ENCODE results near the gene SLC35F5. TPM values are rescaled to one million over a fixed set of nuclear protein-coding genes. Genes with fewer than 3 reads are reported as not detected.
"Not testable (repeated sequence)": the region's sequence is repeated elsewhere in the genome, so short reads cannot be mapped to it uniquely, and the experiment has no call there.

Gene SLC35F5
- polyA plus RNA-seq, 2 of the 4 experiments (the other 2 are of a cell fraction) = 45.6 to 86.6 TPM

DNA sequence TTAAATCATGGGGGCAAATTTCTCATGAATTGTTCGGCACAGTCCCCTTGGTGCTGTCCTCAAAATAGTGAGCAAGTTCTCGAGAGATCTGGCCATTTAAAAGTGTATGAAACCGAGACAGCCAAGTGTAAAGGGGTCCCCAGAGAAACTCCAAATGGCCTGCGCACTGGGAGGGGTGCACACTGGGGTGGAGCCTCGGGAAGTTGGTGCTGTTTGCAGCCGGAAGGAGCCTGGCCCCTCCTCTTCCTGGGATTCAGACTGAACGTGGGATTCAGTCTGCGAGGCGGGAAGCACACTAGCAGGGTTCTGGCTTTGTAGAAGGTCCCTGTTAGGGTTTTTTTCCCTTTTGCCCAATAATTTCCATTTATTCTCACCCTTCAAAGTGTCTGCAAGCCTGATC, 80.6 kb downstream of the SLC35F5 start (continued):
- TF ChIP-seq PHF8 (IDR thresholded peaks at IDR 0.05; ENCODE audit: borderline replicate concordance, low read depth) = no peak
- TF ChIP-seq, protein P1, sequence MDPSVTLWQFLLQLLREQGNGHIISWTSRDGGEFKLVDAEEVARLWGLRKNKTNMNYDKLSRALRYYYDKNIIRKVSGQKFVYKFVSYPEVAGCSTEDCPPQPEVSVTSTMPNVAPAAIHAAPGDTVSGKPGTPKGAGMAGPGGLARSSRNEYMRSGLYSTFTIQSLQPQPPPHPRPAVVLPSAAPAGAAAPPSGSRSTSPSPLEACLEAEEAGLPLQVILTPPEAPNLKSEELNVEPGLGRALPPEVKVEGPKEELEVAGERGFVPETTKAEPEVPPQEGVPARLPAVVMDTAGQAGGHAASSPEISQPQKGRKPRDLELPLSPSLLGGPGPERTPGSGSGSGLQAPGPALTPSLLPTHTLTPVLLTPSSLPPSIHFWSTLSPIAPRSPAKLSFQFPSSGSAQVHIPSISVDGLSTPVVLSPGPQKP (IDR thresholded peaks at IDR 0.05; ENCODE audit: low read depth, low read length) = no peak
- no peak for TF ChIP-seq NFE2L2 (conservative IDR thresholded peaks at IDR 0.05; ENCODE audit: low read length)
- TF ChIP-seq BHLHE40 (IDR thresholded peaks at IDR 0.05; ENCODE audit: low read depth, low read length) = no peak
- TF ChIP-seq CBX2 (IDR thresholded peaks at IDR 0.05; ENCODE audit: borderline replicate concordance, low read depth) = no peak
- TF ChIP-seq FOSB (CRISPR knock-in tag; IDR thresholded peaks at IDR 0.05) = no peak

GRCh38 chr2:113672326-113672932, 84.0 kb downstream of the SLC35F5 start:
- ChIA-PET CTCF (no interaction called here), POLR2A (no interaction called here)
- no peak overlapping the region for H3K27ac ChIP-seq
- FAIRE-seq (no peak), ATAC-seq (no peak), DNase-seq (ENCODE audit: low read depth in 1 of 2, low spot score in 1 of 2) (no peak)
- H3K4me1 ChIP-seq = no peaks in the 10 kb centered on the region
- no peaks in the 10 kb centered on the region for H3K9me3 ChIP-seq
- TF ChIP-seq CBX8 (IDR thresholded peaks at IDR 0.05) (no peak), POLR2AphosphoS2 (conservative IDR thresholded peaks at IDR 0.05; ENCODE audit: low read length) (no peak), EHF (CRISPR knock-in tag; IDR thresholded peaks at IDR 0.05) (no peak), ZSCAN20 (CRISPR knock-in tag; IDR thresholded peaks at IDR 0.05) (no peak), SMC3 (IDR thresholded peaks at IDR 0.05) (no peak), RAD21 (conservative IDR thresholded peaks at IDR 0.05 in 1 of 2, IDR thresholded peaks at IDR 0.05 in 1 of 2) (no peak), PBX3 (IDR thresholded peaks at IDR 0.05) (no peak), KDM1A (IDR thresholded peaks at IDR 0.05; ENCODE audit: low read depth) (no peak), E2F6 (IDR thresholded peaks at IDR 0.05; ENCODE audit: borderline replicate concordance, low read depth) (no peak), REST (IDR thresholded peaks at IDR 0.05) (no peak), NR3C1 (IDR thresholded peaks at IDR 0.05) (no peak)
- TF ChIP-seq, protein P2, sequence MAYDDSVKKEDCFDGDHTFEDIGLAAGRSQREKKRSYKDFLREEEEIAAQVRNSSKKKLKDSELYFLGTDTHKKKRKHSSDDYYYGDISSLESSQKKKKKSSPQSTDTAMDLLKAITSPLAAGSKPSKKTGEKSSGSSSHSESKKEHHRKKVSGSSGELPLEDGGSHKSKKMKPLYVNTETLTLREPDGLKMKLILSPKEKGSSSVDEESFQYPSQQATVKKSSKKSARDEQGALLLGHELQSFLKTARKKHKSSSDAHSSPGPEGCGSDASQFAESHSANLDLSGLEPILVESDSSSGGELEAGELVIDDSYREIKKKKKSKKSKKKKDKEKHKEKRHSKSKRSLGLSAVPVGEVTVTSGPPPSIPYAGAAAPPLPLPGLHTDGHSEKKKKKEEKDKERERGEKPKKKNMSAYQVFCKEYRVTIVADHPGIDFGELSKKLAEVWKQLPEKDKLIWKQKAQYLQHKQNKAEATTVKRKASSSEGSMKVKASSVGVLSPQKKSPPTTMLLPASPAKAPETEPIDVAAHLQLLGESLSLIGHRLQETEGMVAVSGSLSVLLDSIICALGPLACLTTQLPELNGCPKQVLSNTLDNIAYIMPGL (CRISPR knock-in tag; IDR thresholded peaks at IDR 0.05; ENCODE audit: borderline replicate concordance) = no peak
- 55% methylated on average over 7 of the region's 7 CpGs for WGBS (ENCODE audit: missing lambda C conversion rate)
- H3K4me2 ChIP-seq = no peak overlapping the region
- H3K4me3 ChIP-seq = no peak overlapping the region

DNA sequence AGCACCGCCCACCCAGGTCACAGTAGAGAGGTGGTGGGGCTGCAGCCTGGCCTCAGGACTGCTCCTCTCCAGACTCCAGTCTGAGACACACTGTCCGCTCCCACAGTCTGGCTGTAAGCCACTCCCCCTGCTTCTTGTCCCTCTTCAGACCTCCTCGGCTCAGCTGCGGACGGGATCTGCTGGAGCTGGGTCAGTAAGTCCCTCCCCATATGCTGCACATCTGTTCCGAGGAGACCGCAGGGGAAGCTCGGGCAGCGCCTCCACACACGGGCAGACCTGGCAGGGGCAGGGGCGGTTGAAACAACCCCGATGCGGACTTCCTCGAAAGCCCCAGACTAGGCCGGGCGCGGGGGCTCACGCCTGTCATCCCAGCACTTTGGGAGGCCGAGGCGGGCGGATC, 87.4 kb downstream of the SLC35F5 start:
- not testable (repeated sequence) for ATAC-seq
- WGBS (ENCODE audit: missing lambda C conversion rate) = 78% methylated on average over 10 of the region's 21 CpGs

GRCh38 chr2:113664761-113665533, 91.5 kb downstream of the SLC35F5 start:
- ATAC-seq; FAIRE-seq; DNase-seq (ENCODE audit: low read depth in 1 of 2, low spot score in 1 of 2); H3K9me3 ChIP-seq; H3K4me2 ChIP-seq; CTCF ChIA-PET; H3K4me1 ChIP-seq; POLR2A ChIA-PET; H3K4me3 ChIP-seq; H3K27ac ChIP-seq: not testable (repeated sequence)
- 64% methylated on average over 6 of the region's 6 CpGs for WGBS (ENCODE audit: missing lambda C conversion rate)

More for the DNA sequence above, 87.4 kb downstream of the SLC35F5 start:
- CTCF ChIA-PET; H3K9me3 ChIP-seq; H3K4me1 ChIP-seq; POLR2A ChIA-PET; H3K27ac ChIP-seq; FAIRE-seq; H3K4me3 ChIP-seq; DNase-seq (ENCODE audit: low read depth in 1 of 2, low spot score in 1 of 2); H3K4me2 ChIP-seq: not testable (repeated sequence)

Measured in A549 (cell line).